Neutrophil (primary cell): ENCODE measurements around the gene PTPRG.

Experiments used
- H3K27ac ChIP-seq: fragments of 200-600 bp; sonication (generic); 2 replicates; pipeline ENCODE4 v1.5.1; 2016; ENCODE audit warnings: mild to moderate bottlenecking, moderate library complexity
- H3K27me3 ChIP-seq: fragments of 200-600 bp; sonication (generic); 2 replicates; pipeline ENCODE4 v1.6.0; 2016; ENCODE audit warnings: mild to moderate bottlenecking
- H3K36me3 ChIP-seq: fragments of 200-600 bp; sonication (generic); 2 replicates; pipeline ENCODE4 v1.5.1; 2017
- H3K4me1 ChIP-seq, 2 experiments: fragments of 200-600 bp in 1 of 2; sonication (generic) in 1 of 2; 1 replicate in 1 of 2; 2 replicates in 1 of 2; pipeline versions ENCODE4 v1.5.1 to v1.6.1; 2013 to 2016; ENCODE audit warnings: low read depth in 1 of 2, low read length in 1 of 2, mild to moderate bottlenecking in 1 of 2, moderate library complexity in 1 of 2; ENCODE audit not compliant: control insufficient read depth in 1 of 2, insufficient read depth in 1 of 2
- H3K4me3 ChIP-seq, 2 experiments: fragments of 200-600 bp in 1 of 2; sonication (generic) in 1 of 2; 1 replicate in 1 of 2; 2 replicates in 1 of 2; pipeline ENCODE4 v1.5.1; 2013 to 2016; ENCODE audit warnings: low read depth in 1 of 2, low read length in 1 of 2, mild to moderate bottlenecking in 1 of 2, moderate library complexity in 1 of 2
- H3K9me3 ChIP-seq: fragments of 200-600 bp; sonication (generic); 2 replicates; pipeline ENCODE4 v1.5.1; 2016
- CTCF ChIP-seq: fragments of 200-600 bp; sonication (generic); IDR thresholded peaks from 2 replicates; pipeline ENCODE4 v1.5.1; 2016; ENCODE audit warnings: antibody characterized with exemption

The PTPRG gene

GRCh38 chr3:61956236-61956635 is 394.9 kb downstream of the PTPRG start:
- Histone ChIP-seq H3K4me1 (no peaks in the 10 kb centered on the region), H3K27ac (no peak overlapping the region), H3K27me3 (no peaks in the 10 kb centered on the region), H3K36me3 (no peaks in the 10 kb centered on the region), H3K9me3 (no peaks in the 10 kb centered on the region), H3K4me3 (no peak overlapping the region)
- TF ChIP-seq CTCF = no peak

DNA sequence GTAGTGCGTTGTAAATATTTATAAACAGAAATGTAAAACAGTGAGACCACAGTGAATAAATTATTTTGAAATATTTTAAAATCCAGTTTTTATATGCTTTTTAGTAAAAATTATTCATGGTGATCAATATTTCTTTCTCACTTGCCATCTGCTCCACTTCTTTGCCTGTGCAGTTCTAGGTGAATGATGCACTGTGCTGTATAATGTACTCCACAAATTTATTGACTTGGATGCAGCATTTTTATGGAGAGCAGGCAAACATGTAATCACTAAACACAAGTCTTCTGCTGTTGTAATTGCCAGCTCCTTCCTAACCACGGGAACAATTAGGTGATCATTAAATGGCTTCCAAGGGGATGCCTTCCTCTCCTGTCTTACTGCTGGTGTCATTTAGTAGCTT is 395.9 kb downstream of the PTPRG start:
- Histone ChIP-seq H3K36me3 (no peaks in the 10 kb centered on the region), H3K4me1 (no peaks in the 10 kb centered on the region), H3K27me3 (no peaks in the 10 kb centered on the region), H3K4me3 (no peak overlapping the region), H3K27ac (no peak overlapping the region), H3K9me3 (no peaks in the 10 kb centered on the region)
- no peak for TF ChIP-seq CTCF

GRCh38 chr3:61960976-61961375 is 399.6 kb downstream of the PTPRG start:
- TF ChIP-seq CTCF = no peak

GRCh38 chr3:61961900-61962299 is 400.5 kb downstream of the PTPRG start:
- Histone ChIP-seq H3K27ac (no peak overlapping the region), H3K9me3 (no peaks in the 10 kb centered on the region), H3K4me1 (no peaks in the 10 kb centered on the region), H3K4me3 (no peak overlapping the region), H3K27me3 (no peaks in the 10 kb centered on the region), H3K36me3 (no peaks in the 10 kb centered on the region)
- no peak for TF ChIP-seq CTCF

More at GRCh38 chr3:61960976-61961375, 399.6 kb downstream of the PTPRG start:
- no peaks in the 10 kb centered on the region for H3K9me3 ChIP-seq
- no peaks in the 10 kb centered on the region for H3K4me1 ChIP-seq
- H3K27me3 ChIP-seq = no peaks in the 10 kb centered on the region
- no peaks in the 10 kb centered on the region for H3K36me3 ChIP-seq
- no peak overlapping the region for H3K27ac ChIP-seq
- H3K4me3 ChIP-seq = no peak overlapping the region

GRCh38 chr3:61964566-61964965 is 403.2 kb downstream of the PTPRG start:
- H3K36me3 ChIP-seq = no peaks in the 10 kb centered on the region
- H3K4me3 ChIP-seq = no peak overlapping the region
- no peaks in the 10 kb centered on the region for H3K27me3 ChIP-seq
- no peaks in the 10 kb centered on the region for H3K9me3 ChIP-seq
- no peaks in the 10 kb centered on the region for H3K4me1 ChIP-seq
- H3K27ac ChIP-seq = no peak overlapping the region
- TF ChIP-seq CTCF = no peak

GRCh38 chr3:61965770-61966131 is 404.4 kb downstream of the PTPRG start:
- Histone ChIP-seq H3K9me3 (no peaks in the 10 kb centered on the region), H3K4me1 (no peaks in the 10 kb centered on the region), H3K4me3 (no peak overlapping the region), H3K27me3 (no peaks in the 10 kb centered on the region), H3K27ac (no peak overlapping the region), H3K36me3 (no peaks in the 10 kb centered on the region)
- TF ChIP-seq CTCF = no peak
